Measurements from ENCODE around the gene TAF1D. TPM values are rescaled to one million over a fixed set of nuclear protein-coding genes. Genes with fewer than 3 reads are reported as not detected.

Gene TAF1D
- total and polyA plus RNA-seq, 2 donors from 2014 or later: 64.3 to 110 TPM

DNA sequence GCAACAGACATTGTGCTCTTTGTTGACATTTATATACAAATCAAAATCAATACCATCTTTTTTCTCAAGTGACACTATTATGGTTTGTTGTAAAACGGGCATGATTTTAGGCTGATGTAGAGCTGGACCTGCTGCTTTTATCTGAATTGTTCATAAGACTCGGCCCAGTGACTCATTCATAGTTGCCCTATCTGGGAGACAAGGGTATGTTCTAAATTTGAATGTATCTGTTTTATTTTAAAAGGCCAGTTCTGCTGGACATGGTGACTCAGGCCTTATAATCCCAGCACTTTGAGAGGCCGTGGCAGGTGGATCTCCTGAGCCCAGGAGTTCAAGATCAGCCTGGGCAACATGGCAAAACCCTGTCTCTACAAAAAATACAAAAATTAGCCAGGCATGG, 40.5 kb downstream of the TAF1D start:
- Histone ChIP-seq H3K27me3 (ENCODE audit: control insufficient read depth, insufficient read depth, low read length) (no peaks in the 10 kb centered on the region), H3K9me3 (ENCODE audit: control insufficient read depth in 2 of 3, insufficient read depth in 1 of 3, low read length in 3 of 3) (no peaks in the 10 kb centered on the region), H3K9ac (ENCODE audit: low read length in 3 of 3) (no peak overlapping the region), H3K27ac (ENCODE audit: low read depth in 2 of 2, low read length in 2 of 2) (no peak overlapping the region), H3K4me3 (ENCODE audit: low read length in 3 of 3) (no peak overlapping the region), H3K4me1 (ENCODE audit: control insufficient read depth in 2 of 3, insufficient read depth in 2 of 3, low read depth in 1 of 3, low read length in 3 of 3) (no peaks in the 10 kb centered on the region), H3K36me3 (ENCODE audit: control insufficient read depth in 2 of 3, insufficient read depth in 3 of 3, low read length in 3 of 3) (peaks cover 2 to 29% (median 28%) of the 10 kb centered on the region in 3 donors)
- DNase-seq (no peak), FAIRE-seq (no peak)
- intact Hi-C loops (cut with DNase I): no loop called here
- TF ChIP-seq, protein P1, sequence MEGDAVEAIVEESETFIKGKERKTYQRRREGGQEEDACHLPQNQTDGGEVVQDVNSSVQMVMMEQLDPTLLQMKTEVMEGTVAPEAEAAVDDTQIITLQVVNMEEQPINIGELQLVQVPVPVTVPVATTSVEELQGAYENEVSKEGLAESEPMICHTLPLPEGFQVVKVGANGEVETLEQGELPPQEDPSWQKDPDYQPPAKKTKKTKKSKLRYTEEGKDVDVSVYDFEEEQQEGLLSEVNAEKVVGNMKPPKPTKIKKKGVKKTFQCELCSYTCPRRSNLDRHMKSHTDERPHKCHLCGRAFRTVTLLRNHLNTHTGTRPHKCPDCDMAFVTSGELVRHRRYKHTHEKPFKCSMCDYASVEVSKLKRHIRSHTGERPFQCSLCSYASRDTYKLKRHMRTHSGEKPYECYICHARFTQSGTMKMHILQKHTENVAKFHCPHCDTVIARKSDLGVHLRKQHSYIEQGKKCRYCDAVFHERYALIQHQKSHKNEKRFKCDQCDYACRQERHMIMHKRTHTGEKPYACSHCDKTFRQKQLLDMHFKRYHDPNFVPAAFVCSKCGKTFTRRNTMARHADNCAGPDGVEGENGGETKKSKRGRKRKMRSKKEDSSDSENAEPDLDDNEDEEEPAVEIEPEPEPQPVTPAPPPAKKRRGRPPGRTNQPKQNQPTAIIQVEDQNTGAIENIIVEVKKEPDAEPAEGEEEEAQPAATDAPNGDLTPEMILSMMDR (IDR thresholded peaks at IDR 0.05; ENCODE audit: borderline replicate concordance, extremely low read depth, insufficient read depth): no peak

DNA sequence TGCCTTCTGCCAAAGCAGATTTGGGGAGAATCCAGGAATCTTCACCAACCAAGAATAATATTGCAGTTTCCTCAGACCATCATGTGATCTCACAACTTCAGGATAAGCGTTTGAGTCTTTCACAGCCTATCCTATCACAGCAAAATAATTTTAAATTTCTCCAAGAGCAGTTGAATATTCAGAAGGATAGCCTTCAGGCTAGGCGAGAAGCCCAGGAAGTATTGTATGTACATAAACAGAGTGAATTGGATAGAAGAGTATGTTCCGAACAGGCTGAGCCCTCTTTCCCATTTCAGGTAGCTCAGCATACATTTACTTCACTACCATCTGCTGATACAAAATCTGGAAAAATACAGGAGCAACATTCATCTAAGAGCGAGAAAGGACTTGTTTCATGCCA, 43.7 kb downstream of the TAF1D start:
- H3K9ac ChIP-seq (ENCODE audit: low read length in 3 of 3): no peak overlapping the region
- no peaks in the 10 kb centered on the region for H3K4me1 ChIP-seq (ENCODE audit: control insufficient read depth in 2 of 3, insufficient read depth in 2 of 3, low read depth in 1 of 3, low read length in 3 of 3)
- H3K4me3 ChIP-seq (ENCODE audit: low read length in 3 of 3): no peak overlapping the region
- no peak for DNase-seq
- FAIRE-seq: no peak
- no peaks in the 10 kb centered on the region for H3K27me3 ChIP-seq (ENCODE audit: control insufficient read depth, insufficient read depth, low read length)
- TF ChIP-seq, protein P1 (IDR thresholded peaks at IDR 0.05; ENCODE audit: borderline replicate concordance, extremely low read depth, insufficient read depth): no peak
- H3K27ac ChIP-seq (ENCODE audit: low read depth in 2 of 2, low read length in 2 of 2): no peak overlapping the region
- intact Hi-C loops (cut with DNase I): no loop called here
- peaks cover 2 to 27% (median 26%) of the 10 kb centered on the region in 3 donors for H3K36me3 ChIP-seq (ENCODE audit: control insufficient read depth in 2 of 3, insufficient read depth in 3 of 3, low read length in 3 of 3)
- H3K9me3 ChIP-seq (ENCODE audit: control insufficient read depth in 2 of 3, insufficient read depth in 1 of 3, low read length in 3 of 3): no peaks in the 10 kb centered on the region

DNA sequence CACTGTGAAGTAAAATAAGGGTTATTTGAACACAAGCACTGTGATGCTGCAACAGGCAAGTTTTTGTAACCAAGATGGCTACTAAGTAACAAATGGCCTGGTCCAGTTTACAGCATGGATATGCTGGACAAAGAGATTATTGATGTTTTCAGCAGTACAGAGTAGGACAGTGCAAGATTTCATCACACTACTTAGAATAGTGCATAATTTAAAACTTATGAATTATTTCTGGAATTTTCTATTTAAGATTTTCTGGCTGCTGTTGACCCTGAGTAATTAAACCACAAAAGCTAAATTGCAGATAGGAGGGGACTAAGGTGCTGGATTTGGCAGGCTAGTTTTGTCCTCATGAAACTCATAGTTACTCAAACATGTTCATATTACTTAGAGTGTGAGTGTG, 46.7 kb downstream of the TAF1D start:
- no peak overlapping the region for H3K27ac ChIP-seq (ENCODE audit: low read depth in 2 of 2, low read length in 2 of 2)
- TF ChIP-seq, protein P1 (IDR thresholded peaks at IDR 0.05; ENCODE audit: borderline replicate concordance, extremely low read depth, insufficient read depth): no peak
- H3K9me3 ChIP-seq (ENCODE audit: control insufficient read depth in 2 of 3, insufficient read depth in 1 of 3, low read length in 3 of 3): no peaks in the 10 kb centered on the region
- no peaks in the 10 kb centered on the region for H3K27me3 ChIP-seq (ENCODE audit: control insufficient read depth, insufficient read depth, low read length)
- FAIRE-seq: no peak
- H3K4me1 ChIP-seq (ENCODE audit: control insufficient read depth in 2 of 3, insufficient read depth in 2 of 3, low read depth in 1 of 3, low read length in 3 of 3): no peaks in the 10 kb centered on the region
- DNase-seq: no peak
- H3K4me3 ChIP-seq (ENCODE audit: low read length in 3 of 3): no peak overlapping the region
- no peak overlapping the region for H3K9ac ChIP-seq (ENCODE audit: low read length in 3 of 3)
- H3K36me3 ChIP-seq (ENCODE audit: control insufficient read depth in 2 of 3, insufficient read depth in 3 of 3, low read length in 3 of 3): peaks cover 2 to 35% (median 28%) of the 10 kb centered on the region in 3 donors
- intact Hi-C loops (cut with DNase I): no loop called here

DNA sequence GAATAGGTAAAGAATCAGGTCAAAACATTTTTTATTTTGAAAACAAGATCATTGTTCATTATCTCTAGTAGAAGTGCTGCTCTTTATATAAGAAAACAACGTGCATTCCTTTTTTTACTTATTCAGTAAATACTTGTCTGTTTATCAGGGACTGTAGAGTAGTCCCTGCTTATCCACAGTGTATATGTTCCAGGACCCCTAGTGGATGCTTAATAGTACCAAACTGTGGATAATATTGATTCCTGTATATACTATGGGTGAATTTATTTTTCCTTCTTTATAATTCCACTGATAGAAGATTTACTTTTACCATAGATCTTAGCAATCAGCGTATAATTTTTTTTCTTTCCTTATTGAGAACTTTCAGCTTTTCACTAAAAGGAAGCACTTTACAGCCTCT, 47.2 kb downstream of the TAF1D start:
- H3K27ac ChIP-seq (ENCODE audit: low read depth in 2 of 2, low read length in 2 of 2): no peak overlapping the region
- DNase-seq (no peak), FAIRE-seq (no peak)
- no peak overlapping the region for H3K4me3 ChIP-seq (ENCODE audit: low read length in 3 of 3)
- no peaks in the 10 kb centered on the region for H3K4me1 ChIP-seq (ENCODE audit: control insufficient read depth in 2 of 3, insufficient read depth in 2 of 3, low read depth in 1 of 3, low read length in 3 of 3)
- no peak overlapping the region for H3K9ac ChIP-seq (ENCODE audit: low read length in 3 of 3)
- TF ChIP-seq, protein P1 (IDR thresholded peaks at IDR 0.05; ENCODE audit: borderline replicate concordance, extremely low read depth, insufficient read depth): no peak
- no peaks in the 10 kb centered on the region for H3K9me3 ChIP-seq (ENCODE audit: control insufficient read depth in 2 of 3, insufficient read depth in 1 of 3, low read length in 3 of 3)
- H3K36me3 ChIP-seq (ENCODE audit: control insufficient read depth in 2 of 3, insufficient read depth in 3 of 3, low read length in 3 of 3): peaks cover 5 to 39% (median 28%) of the 10 kb centered on the region in 3 donors
- intact Hi-C loops (cut with DNase I): no loop called here
- H3K27me3 ChIP-seq (ENCODE audit: control insufficient read depth, insufficient read depth, low read length): no peaks in the 10 kb centered on the region

All from kidney (tissue), 14 donors.